H1 (cell line): Measurements from ENCODE around the gene IFT122.

Source experiments
- CBX5 ChIP-seq: fragments of 300-800, 300-1000 bp; sonication (generic); IDR thresholded peaks from 2 replicates; pipeline ENCODE4 v1.7.1; 2016; ENCODE audit warnings: antibody characterized with exemption, low read length, low read depth
- CTCF ChIP-seq, 3 experiments: IDR thresholded peaks; 1 replicate in 2 of 3; 2 replicates in 1 of 3; pipeline versions ENCODE4 v1.5.1 to v1.6.1; 2011; ENCODE audit warnings: low read length in 3 of 3, mild to moderate bottlenecking in 3 of 3, inconsistent platforms in 2 of 3, low read depth in 1 of 3, moderate library complexity in 1 of 3; ENCODE audit not compliant: insufficient read depth in 1 of 3; ENCODE audit errors: control extremely low read depth in 1 of 3
- EZH2 ChIP-seq: fragments of 200-600 bp; sonication (generic); IDR thresholded peaks from 2 replicates; pipeline ENCODE4 v1.7.1; 2012; ENCODE audit warnings: low read depth, mild to moderate bottlenecking, moderate library complexity, low read length, inconsistent platforms; ENCODE audit not compliant: severe bottlenecking
- RAD21 ChIP-seq, 2 experiments: IDR thresholded peaks in 1 of 2; conservative IDR thresholded peaks in 1 of 2; 2 replicates each; pipeline ENCODE4 v1.6.1; 2011; ENCODE audit warnings: low read depth in 2 of 2, low read length in 2 of 2, improper control_type of control experiment in 1 of 2, inconsistent platforms in 1 of 2, mild to moderate bottlenecking in 1 of 2, moderate library complexity in 1 of 2

- TF ChIP-seq EZH2: no peak
- no peak for TF ChIP-seq CTCF (IDR thresholded peaks at IDR 0.05; ENCODE audit: control extremely low read depth in 1 of 3, insufficient read depth in 1 of 3, low read depth in 1 of 3, low read length in 3 of 3)
- no peak for TF ChIP-seq CBX5
- TF ChIP-seq RAD21 (IDR thresholded peaks at IDR 0.05 in 1 of 2, conservative IDR thresholded peaks at IDR 0.05 in 1 of 2; ENCODE audit: low read depth in 2 of 2, low read length in 2 of 2): no peak
Observed at GRCh38 chr3:129398803-129399144, 41.2 kb upstream of the IFT122 start.
